SK-N-SH (cell line): ENCODE data around the gene SNAI3.

Experiments used
- CTCF ChIP-seq: fragments of 200-600 bp; sonication (generic); IDR thresholded peaks from 2 replicates; pipeline ENCODE4 v1.6.1; 2017; ENCODE audit warnings: antibody characterized with exemption, mild to moderate bottlenecking, moderate library complexity
- EP300 ChIP-seq, 2 experiments: IDR thresholded peaks; 2 replicates each; pipeline versions ENCODE4 v1.4.0 to v1.6.1; 2012; ENCODE audit warnings: borderline replicate concordance in 1 of 2, low read depth in 1 of 2, low read length in 1 of 2
- FOXM1 ChIP-seq: IDR thresholded peaks from 2 replicates; pipeline ENCODE4 v1.4.0; 2012; ENCODE audit warnings: low read depth, mild to moderate bottlenecking
- NRF1 ChIP-seq: IDR thresholded peaks from 2 replicates; pipeline ENCODE4 v1.6.1; 2012; ENCODE audit warnings: low read depth, mild to moderate bottlenecking, low read length
- RFX5 ChIP-seq: IDR thresholded peaks from 2 replicates; pipeline ENCODE4 v1.6.1; 2012; ENCODE audit warnings: mild to moderate bottlenecking, improper control_type of control experiment, low read length

DNA sequence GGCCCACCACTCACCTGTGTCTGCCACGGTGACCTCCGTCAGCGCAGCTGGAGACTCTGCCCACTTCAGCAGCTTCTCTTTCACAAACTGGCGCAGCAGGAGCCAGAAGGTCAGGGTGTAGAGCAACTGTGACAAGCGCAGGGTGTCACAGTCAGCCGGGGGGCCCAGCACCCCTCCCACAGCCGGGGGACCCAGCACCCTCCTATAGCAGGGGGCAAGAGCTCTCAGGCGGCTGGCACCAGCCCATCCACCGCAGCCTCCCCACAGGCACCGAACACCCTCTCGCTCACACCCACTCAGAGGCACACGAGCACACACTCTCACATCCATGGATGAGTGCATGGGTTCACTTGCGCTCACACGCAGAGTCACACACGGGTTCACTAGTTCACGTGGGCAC is 48.8 kb upstream of the SNAI3 start:
- TF ChIP-seq NRF1 (no peak), RFX5 (no peak), CTCF (no peak), EP300 (IDR thresholded peaks at IDR 0.05; ENCODE audit: borderline replicate concordance in 1 of 2, low read depth in 1 of 2, low read length in 1 of 2) (no peak), FOXM1 (no peak)
